ENCODE data around the gene STAG2. TPM values are rescaled to one million over a fixed set of nuclear protein-coding genes. Genes with fewer than 3 reads are reported as not detected.

Gene STAG2
- total RNA-seq, 1 experiment from 2014 or later, result 66.3 TPM

DNA sequence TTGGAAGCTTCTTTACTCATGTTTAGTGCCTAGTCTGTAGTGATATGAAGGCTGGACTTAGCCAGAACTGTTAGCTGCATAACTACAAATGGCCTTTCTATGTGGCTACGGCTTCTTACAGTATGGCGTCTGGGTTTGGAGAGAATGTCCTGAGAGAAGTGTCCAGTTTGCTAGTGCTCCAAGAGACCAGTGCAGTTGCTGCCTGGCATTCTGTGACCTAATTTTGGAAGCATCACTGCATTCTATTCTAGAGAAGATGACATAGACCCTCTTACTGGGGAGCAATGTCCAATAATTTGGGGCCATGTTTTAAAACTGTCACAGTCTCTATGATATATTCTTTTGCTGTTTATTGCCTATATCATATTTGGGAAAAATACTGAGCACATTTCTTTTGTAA lies 74.2 kb downstream of the STAG2 start:
- H3K27ac ChIP-seq (ENCODE audit: low read depth, low read length), result no peak overlapping the region
- no peak overlapping the region for H3K4me2 ChIP-seq (ENCODE audit: low read length)
- ATAC-seq, result no peak
- ChIA-PET POLR2A (no interaction called here), CTCF (no interaction called here), RAD21 (ENCODE audit: low non-redundant PET in 1 of 2, low total read pairs in 2 of 2, uncharacterized antibody in 2 of 2, unreplicated experiment in 2 of 2) (no interaction called here)
- H3K9ac ChIP-seq (ENCODE audit: low read length), result no peak overlapping the region
- H3K36me3 ChIP-seq (ENCODE audit: control insufficient read depth in 1 of 2, insufficient read depth in 2 of 2, low read length in 2 of 2), result peaks cover 0 to under 1% of the 10 kb centered on the region in 2 experiments; a peak in 1 of 4 replicates
- intact Hi-C loops (cut with micrococcal nuclease), result no loop called here
- DNase-seq (ENCODE audit: low read depth, low spot score), result no peak
- no peaks in the 10 kb centered on the region for H3K79me2 ChIP-seq (ENCODE audit: insufficient read depth, low read length)
- no peak overlapping the region for H2AFZ ChIP-seq (ENCODE audit: low read depth, low read length, poor library complexity, severe bottlenecking)
- H3K9me3 ChIP-seq (ENCODE audit: control insufficient read depth in 1 of 2, insufficient read depth in 1 of 2, low read depth in 1 of 2, low read length in 2 of 2), result no peaks in the 10 kb centered on the region
- TF ChIP-seq POLR2A (IDR thresholded peaks at IDR 0.05; ENCODE audit: borderline replicate concordance, extremely low read depth, insufficient read depth, insufficient read length) (no peak), SIN3A (IDR thresholded peaks at IDR 0.05; ENCODE audit: low read depth) (no peak), EGR1 (IDR thresholded peaks at IDR 0.05; ENCODE audit: low read depth) (no peak), MAX (IDR thresholded peaks at IDR 0.05) (no peak), ZNF274 (IDR thresholded peaks at IDR 0.05; ENCODE audit: low read depth, low read length) (no peak), ATF3 (IDR thresholded peaks at IDR 0.05) (no peak), TCF7L2 (IDR thresholded peaks at IDR 0.05; ENCODE audit: borderline replicate concordance, extremely low read depth, insufficient read depth, insufficient read length) (no peak), SP1 (IDR thresholded peaks at IDR 0.05; ENCODE audit: low read depth) (no peak), ZFX (IDR thresholded peaks at IDR 0.05) (no peak), CEBPB (IDR thresholded peaks at IDR 0.05; ENCODE audit: low read depth) (no peak), SRF (IDR thresholded peaks at IDR 0.05; ENCODE audit: low read depth) (no peak), EZH2phosphoT487 (IDR thresholded peaks at IDR 0.05; ENCODE audit: borderline replicate concordance) (no peak)
- no peaks in the 10 kb centered on the region for H4K20me1 ChIP-seq (ENCODE audit: insufficient read depth)
- BruUV-seq (replicated peaks), result no TSS peak
- no peak overlapping the region for H3K4me3 ChIP-seq (replicated peaks in 1 of 2; ENCODE audit: low read depth in 1 of 2, low read length in 2 of 2)
- H3K27me3 ChIP-seq (ENCODE audit: insufficient read depth, low read length), result no peaks in the 10 kb centered on the region
- H3K4me1 ChIP-seq (ENCODE audit: control insufficient read depth in 1 of 2, insufficient read depth in 2 of 2, low read length in 2 of 2), result no peaks in the 10 kb centered on the region
- H3K9me2 ChIP-seq (ENCODE audit: insufficient read depth), result no peaks in the 10 kb centered on the region

DNA sequence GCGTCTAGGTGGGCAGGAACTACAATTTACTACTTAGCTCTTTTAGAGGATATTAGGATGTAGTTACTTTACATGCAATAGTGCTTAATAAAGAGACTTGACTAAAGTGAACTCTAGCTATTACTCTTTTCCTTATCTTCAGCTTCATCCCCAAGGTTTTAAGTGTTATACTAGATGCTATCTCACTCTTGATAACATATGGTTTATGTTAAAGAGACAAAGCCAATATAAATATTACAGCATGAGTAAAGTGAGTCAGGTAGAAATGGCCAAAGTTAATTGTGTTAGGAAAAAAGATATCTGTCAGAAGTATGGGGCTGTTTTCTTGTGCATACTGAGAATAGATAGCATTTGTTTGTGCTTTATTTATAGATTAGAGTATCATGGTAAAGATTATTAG lies 80.5 kb downstream of the STAG2 start:
- Histone ChIP-seq H3K4me2 (ENCODE audit: low read length) (no peak overlapping the region), H4K20me1 (ENCODE audit: insufficient read depth) (no peaks in the 10 kb centered on the region), H3K36me3 (ENCODE audit: control insufficient read depth in 1 of 2, insufficient read depth in 2 of 2, low read length in 2 of 2) (no peaks in the 10 kb centered on the region; a peak in 1 of 4 replicates), H3K27ac (ENCODE audit: low read depth, low read length) (no peak overlapping the region), H3K9ac (ENCODE audit: low read length) (no peak overlapping the region), H3K79me2 (ENCODE audit: insufficient read depth, low read length) (no peaks in the 10 kb centered on the region), H2AFZ (ENCODE audit: low read depth, low read length, poor library complexity, severe bottlenecking) (no peak overlapping the region), H3K4me3 (replicated peaks in 1 of 2; ENCODE audit: low read depth in 1 of 2, low read length in 2 of 2) (no peak overlapping the region), H3K9me3 (ENCODE audit: control insufficient read depth in 1 of 2, insufficient read depth in 1 of 2, low read depth in 1 of 2, low read length in 2 of 2) (no peaks in the 10 kb centered on the region), H3K9me2 (ENCODE audit: insufficient read depth) (no peaks in the 10 kb centered on the region), H3K4me1 (ENCODE audit: control insufficient read depth in 1 of 2, insufficient read depth in 2 of 2, low read length in 2 of 2) (no peaks in the 10 kb centered on the region), H3K27me3 (ENCODE audit: insufficient read depth, low read length) (no peaks in the 10 kb centered on the region)
- ChIA-PET RAD21 (ENCODE audit: low non-redundant PET in 1 of 2, low total read pairs in 2 of 2, uncharacterized antibody in 2 of 2, unreplicated experiment in 2 of 2) (no interaction called here), POLR2A (no interaction called here), CTCF (no interaction called here)
- intact Hi-C loops (cut with micrococcal nuclease), result no loop called here
- TF ChIP-seq, protein P1, sequence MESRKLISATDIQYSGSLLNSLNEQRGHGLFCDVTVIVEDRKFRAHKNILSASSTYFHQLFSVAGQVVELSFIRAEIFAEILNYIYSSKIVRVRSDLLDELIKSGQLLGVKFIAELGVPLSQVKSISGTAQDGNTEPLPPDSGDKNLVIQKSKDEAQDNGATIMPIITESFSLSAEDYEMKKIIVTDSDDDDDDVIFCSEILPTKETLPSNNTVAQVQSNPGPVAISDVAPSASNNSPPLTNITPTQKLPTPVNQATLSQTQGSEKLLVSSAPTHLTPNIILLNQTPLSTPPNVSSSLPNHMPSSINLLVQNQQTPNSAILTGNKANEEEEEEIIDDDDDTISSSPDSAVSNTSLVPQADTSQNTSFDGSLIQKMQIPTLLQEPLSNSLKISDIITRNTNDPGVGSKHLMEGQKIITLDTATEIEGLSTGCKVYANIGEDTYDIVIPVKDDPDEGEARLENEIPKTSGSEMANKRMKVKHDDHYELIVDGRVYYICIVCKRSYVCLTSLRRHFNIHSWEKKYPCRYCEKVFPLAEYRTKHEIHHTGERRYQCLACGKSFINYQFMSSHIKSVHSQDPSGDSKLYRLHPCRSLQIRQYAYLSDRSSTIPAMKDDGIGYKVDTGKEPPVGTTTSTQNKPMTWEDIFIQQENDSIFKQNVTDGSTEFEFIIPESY (IDR thresholded peaks at IDR 0.05; ENCODE audit: extremely low read depth, insufficient replicate concordance, low read length), result no peak
- no peak for TF ChIP-seq TCF7L2 (IDR thresholded peaks at IDR 0.05; ENCODE audit: borderline replicate concordance, extremely low read depth, insufficient read depth, insufficient read length)
- no peak for ATAC-seq
- no peak for DNase-seq (ENCODE audit: low read depth, low spot score)
- no TSS peak for BruUV-seq (replicated peaks)

Data from HCT116 (cell line).